ENCODE data around the gene ACSF2. TPM values are rescaled to one million over a fixed set of nuclear protein-coding genes. Genes with fewer than 3 reads are reported as not detected.

Gene ACSF2
- total and polyA plus RNA-seq, 2 experiments from 2014 or later, result 43.1 to 47.9 TPM

GRCh38 chr17:50465635-50466034, 39.6 kb downstream of the ACSF2 start:
- Histone ChIP-seq H3K4me1 (ENCODE audit: insufficient read depth) (peaks cover 3% of the 10 kb centered on the region), H3K4me3 (no peak overlapping the region), H3K9me2 (replicated peaks; ENCODE audit: insufficient read depth) (no peaks in the 10 kb centered on the region), H3K4me2 (no peak overlapping the region), H3K27ac (no peak overlapping the region), H3K27me3 (no peaks in the 10 kb centered on the region), H3K36me3 (replicated peaks; ENCODE audit: insufficient read depth, low read depth) (no peaks in the 10 kb centered on the region), H2AFZ (no peak overlapping the region), H3K79me2 (no peaks in the 10 kb centered on the region), H3K9me3 (ENCODE audit: low read depth) (no peaks in the 10 kb centered on the region), H4K20me1 (ENCODE audit: insufficient read depth, poor library complexity, severe bottlenecking) (no peaks in the 10 kb centered on the region)
- WGBS (ENCODE audit: low lambda C conversion rate, missing lambda C conversion rate), result 96% methylated on average over 9 of the region's 9 CpGs
- no peak for DNase-seq (ENCODE audit: low spot score)
- TF ChIP-seq, protein P1, sequence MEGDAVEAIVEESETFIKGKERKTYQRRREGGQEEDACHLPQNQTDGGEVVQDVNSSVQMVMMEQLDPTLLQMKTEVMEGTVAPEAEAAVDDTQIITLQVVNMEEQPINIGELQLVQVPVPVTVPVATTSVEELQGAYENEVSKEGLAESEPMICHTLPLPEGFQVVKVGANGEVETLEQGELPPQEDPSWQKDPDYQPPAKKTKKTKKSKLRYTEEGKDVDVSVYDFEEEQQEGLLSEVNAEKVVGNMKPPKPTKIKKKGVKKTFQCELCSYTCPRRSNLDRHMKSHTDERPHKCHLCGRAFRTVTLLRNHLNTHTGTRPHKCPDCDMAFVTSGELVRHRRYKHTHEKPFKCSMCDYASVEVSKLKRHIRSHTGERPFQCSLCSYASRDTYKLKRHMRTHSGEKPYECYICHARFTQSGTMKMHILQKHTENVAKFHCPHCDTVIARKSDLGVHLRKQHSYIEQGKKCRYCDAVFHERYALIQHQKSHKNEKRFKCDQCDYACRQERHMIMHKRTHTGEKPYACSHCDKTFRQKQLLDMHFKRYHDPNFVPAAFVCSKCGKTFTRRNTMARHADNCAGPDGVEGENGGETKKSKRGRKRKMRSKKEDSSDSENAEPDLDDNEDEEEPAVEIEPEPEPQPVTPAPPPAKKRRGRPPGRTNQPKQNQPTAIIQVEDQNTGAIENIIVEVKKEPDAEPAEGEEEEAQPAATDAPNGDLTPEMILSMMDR (IDR thresholded peaks at IDR 0.05; ENCODE audit: poor library complexity), result no peak
- TF ChIP-seq EZH2 (IDR thresholded peaks at IDR 0.05; ENCODE audit: borderline replicate concordance), result no peak
- TF ChIP-seq EZH2phosphoT487 (IDR thresholded peaks at IDR 0.05; ENCODE audit: low read depth, severe bottlenecking, unreplicated experiment), result no peak

DNA sequence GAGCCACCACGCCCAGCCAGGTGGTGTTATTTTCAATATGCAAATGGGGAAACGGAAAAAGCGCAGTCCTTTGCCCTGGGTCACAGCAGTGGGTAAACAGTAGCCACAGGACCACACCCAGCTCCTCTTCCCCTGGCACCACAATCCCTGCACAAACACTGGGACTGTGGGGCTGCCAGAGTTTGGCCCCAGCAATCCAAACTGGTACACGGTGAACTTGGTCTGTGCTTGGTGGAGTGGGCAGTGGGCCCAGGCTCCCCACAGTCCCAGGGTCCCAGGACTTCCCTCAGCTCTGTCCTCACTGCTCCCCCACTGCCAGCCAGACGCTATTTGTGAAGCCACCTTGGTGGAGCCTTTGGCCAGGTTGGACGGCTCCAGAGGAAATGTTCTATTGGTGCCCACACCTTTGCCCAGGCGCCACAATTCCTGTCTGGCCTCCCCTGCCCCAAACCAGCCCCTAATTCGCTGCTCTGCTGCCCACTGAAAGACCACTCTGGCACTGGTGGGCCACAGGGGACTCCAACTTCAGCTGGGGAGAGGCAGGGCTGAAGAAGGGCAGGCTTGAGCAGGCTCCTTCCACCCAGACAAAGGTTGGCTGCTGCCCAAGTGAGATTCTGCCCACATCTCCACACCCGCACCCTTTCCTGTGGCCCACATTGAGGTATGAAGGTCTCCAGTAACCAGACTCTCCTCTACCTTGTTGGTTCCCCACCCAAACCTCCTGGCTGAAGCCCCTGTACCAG, 40.5 kb downstream of the ACSF2 start:
- Histone ChIP-seq H3K27me3 (no peaks in the 10 kb centered on the region), H3K36me3 (replicated peaks; ENCODE audit: insufficient read depth, low read depth) (no peaks in the 10 kb centered on the region), H3K79me2 (no peaks in the 10 kb centered on the region), H4K20me1 (ENCODE audit: insufficient read depth, poor library complexity, severe bottlenecking) (no peaks in the 10 kb centered on the region), H3K4me2 (no peak overlapping the region), H3K9me3 (ENCODE audit: low read depth) (no peaks in the 10 kb centered on the region), H3K27ac (no peak overlapping the region), H3K4me1 (ENCODE audit: insufficient read depth) (peaks cover 3% of the 10 kb centered on the region), H3K4me3 (no peak overlapping the region), H2AFZ (no peak overlapping the region), H3K9me2 (replicated peaks; ENCODE audit: insufficient read depth) (no peaks in the 10 kb centered on the region)
- no peak for DNase-seq (ENCODE audit: low spot score)
- 90% methylated on average over 8 of the region's 9 CpGs for WGBS (ENCODE audit: low lambda C conversion rate, missing lambda C conversion rate)
- TF ChIP-seq EZH2phosphoT487 (IDR thresholded peaks at IDR 0.05; ENCODE audit: low read depth, severe bottlenecking, unreplicated experiment) (no peak), EZH2 (IDR thresholded peaks at IDR 0.05; ENCODE audit: borderline replicate concordance) (no peak)
- TF ChIP-seq, protein P1 (IDR thresholded peaks at IDR 0.05; ENCODE audit: poor library complexity), result no peak

DNA sequence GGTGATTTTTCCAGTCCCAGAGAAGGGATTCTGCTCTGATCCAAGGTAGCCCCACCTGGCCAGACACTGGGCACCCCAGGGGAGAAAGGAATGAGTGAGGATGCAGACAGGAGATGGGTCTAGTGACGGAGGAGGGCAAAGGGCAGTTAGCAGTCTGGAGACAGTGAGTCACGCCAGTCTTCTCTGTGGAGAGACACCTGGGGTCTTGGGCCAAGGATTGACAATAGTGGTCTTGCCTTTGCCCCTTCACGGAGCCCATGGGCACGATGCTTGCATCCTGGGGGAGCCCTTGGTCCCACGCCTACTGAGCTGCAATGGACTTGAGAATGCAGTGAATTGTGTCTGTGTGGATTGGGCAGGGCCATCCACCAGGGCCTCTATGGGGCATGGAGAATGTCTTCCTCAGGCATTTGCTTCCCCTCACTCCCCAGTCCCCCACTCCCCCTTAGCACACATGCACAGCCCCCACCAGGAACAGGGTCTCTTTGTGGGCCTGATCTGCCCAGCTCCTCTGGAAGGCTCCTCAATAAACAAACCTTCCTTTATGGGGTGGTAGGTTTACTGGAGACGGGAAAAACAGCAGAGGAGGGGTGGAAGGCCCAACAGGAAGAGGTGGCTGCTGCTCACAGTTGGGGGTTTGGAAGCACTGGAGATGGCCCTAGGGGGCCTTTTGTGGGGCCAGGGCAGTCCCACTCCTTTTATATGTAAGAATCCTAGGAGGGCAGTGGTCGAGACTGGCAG, 41.3 kb downstream of the ACSF2 start:
- DNase-seq (ENCODE audit: low spot score), result no peak
- no peak overlapping the region for H3K4me3 ChIP-seq
- no peaks in the 10 kb centered on the region for H4K20me1 ChIP-seq (ENCODE audit: insufficient read depth, poor library complexity, severe bottlenecking)
- no peak overlapping the region for H2AFZ ChIP-seq
- H3K4me2 ChIP-seq, result no peak overlapping the region
- H3K9me2 ChIP-seq (replicated peaks; ENCODE audit: insufficient read depth), result no peaks in the 10 kb centered on the region
- TF ChIP-seq, protein P1 (IDR thresholded peaks at IDR 0.05; ENCODE audit: poor library complexity), result no peak
- TF ChIP-seq EZH2phosphoT487 (IDR thresholded peaks at IDR 0.05; ENCODE audit: low read depth, severe bottlenecking, unreplicated experiment), result no peak
- TF ChIP-seq EZH2 (IDR thresholded peaks at IDR 0.05; ENCODE audit: borderline replicate concordance), result no peak
- H3K4me1 ChIP-seq (ENCODE audit: insufficient read depth), result peaks cover 3% of the 10 kb centered on the region
- H3K36me3 ChIP-seq (replicated peaks; ENCODE audit: insufficient read depth, low read depth), result no peaks in the 10 kb centered on the region
- no peak overlapping the region for H3K27ac ChIP-seq
- H3K27me3 ChIP-seq, result no peaks in the 10 kb centered on the region
- no peaks in the 10 kb centered on the region for H3K79me2 ChIP-seq
- no peaks in the 10 kb centered on the region for H3K9me3 ChIP-seq (ENCODE audit: low read depth)
- WGBS (ENCODE audit: low lambda C conversion rate, missing lambda C conversion rate), result 85% methylated on average over 7 of the region's 7 CpGs
